Measurements from ENCODE around the gene NASP.

DNA sequence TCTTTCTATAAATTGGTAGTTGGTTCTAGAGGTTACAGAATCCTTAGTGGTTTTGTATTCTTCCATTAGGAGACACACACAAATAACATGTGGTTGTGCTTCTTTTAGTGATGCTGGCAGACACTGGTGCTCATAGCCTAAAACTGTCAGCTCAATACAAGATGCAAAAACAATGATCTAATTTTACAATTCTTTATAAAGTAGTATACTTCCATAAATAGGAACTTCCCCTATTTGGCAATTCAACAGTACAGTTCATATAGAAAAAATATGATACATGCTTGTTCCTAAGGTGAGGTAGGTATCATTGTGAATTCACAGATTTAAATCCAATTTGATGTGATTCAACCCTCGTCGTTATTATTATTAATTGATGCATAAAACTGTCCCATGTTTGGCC lies 60.8 kb downstream of the NASP start:
- TF ChIP-seq ZNF296 (CRISPR knock-in tag; conservative IDR thresholded peaks at IDR 0.05) (no peak), CTCF (CRISPR knock-in tag; IDR thresholded peaks at IDR 0.05) (no peak), ZNF350 (CRISPR knock-in tag; IDR thresholded peaks at IDR 0.05; ENCODE audit: borderline replicate concordance, low read depth) (no peak), USF2 (IDR thresholded peaks at IDR 0.05; ENCODE audit: low read depth, low read length) (no peak), USF2 (CRISPR knock-in tag; IDR thresholded peaks at IDR 0.05; ENCODE audit: borderline replicate concordance) (no peak), POLR2AphosphoS5 (IDR thresholded peaks at IDR 0.05; ENCODE audit: low read depth, low read length) (no peak), POLR2AphosphoS2 (IDR thresholded peaks at IDR 0.05; ENCODE audit: low read depth, low read length) (no peak)
- TF ChIP-seq, protein P1, sequence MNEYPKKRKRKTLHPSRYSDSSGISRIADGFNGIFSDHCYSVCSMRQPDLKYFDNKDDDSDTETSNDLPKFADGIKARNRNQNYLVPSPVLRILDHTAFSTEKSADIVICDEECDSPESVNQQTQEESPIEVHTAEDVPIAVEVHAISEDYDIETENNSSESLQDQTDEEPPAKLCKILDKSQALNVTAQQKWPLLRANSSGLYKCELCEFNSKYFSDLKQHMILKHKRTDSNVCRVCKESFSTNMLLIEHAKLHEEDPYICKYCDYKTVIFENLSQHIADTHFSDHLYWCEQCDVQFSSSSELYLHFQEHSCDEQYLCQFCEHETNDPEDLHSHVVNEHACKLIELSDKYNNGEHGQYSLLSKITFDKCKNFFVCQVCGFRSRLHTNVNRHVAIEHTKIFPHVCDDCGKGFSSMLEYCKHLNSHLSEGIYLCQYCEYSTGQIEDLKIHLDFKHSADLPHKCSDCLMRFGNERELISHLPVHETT (CRISPR knock-in tag; conservative IDR thresholded peaks at IDR 0.05) = no peak

Data from HepG2 (cell line).